OCI-LY1 (cell line): ENCODE results near the gene HOXB13.

ENCODE experiments used
- H2AFZ ChIP-seq: fragments of 200-600 bp; sonication (generic), shearing (Covaris generic); 2 replicates; pipeline ENCODE4 v1.6.0; 2014; ENCODE audit warnings: antibody characterized with exemption, mild to moderate bottlenecking, low read length
- H3F3A ChIP-seq: fragments of 200-600 bp; sonication (generic), shearing (Covaris generic); 2 replicates; pipeline ENCODE4 v1.6.0; 2014; ENCODE audit warnings: mild to moderate bottlenecking, antibody characterized with exemption, low read length, moderate library complexity; ENCODE audit not compliant: insufficient read depth
- H3K27ac ChIP-seq: fragments of 200-600 bp; sonication (generic); 2 replicates; pipeline ENCODE4 v1.5.1; 2014; ENCODE audit warnings: low read length, mixed run types, mild to moderate bottlenecking, low read depth; ENCODE audit not compliant: poor library complexity, severe bottlenecking
- H3K27me3 ChIP-seq: fragments of 200-600 bp; sonication (generic); 2 replicates; pipeline ENCODE4 v1.6.0; 2014; ENCODE audit warnings: antibody characterized with exemption, mild to moderate bottlenecking, low read length, moderate library complexity; ENCODE audit not compliant: insufficient read depth
- H3K36me3 ChIP-seq: fragments of 200-600 bp; sonication (generic); 2 replicates; pipeline ENCODE4 v1.6.1; 2014; ENCODE audit warnings: mild to moderate bottlenecking, antibody characterized with exemption, low read length, moderate library complexity, mixed read lengths; ENCODE audit not compliant: insufficient read depth
- H3K4me1 ChIP-seq: fragments of 200-600 bp; sonication (generic); 2 replicates; pipeline ENCODE4 v1.5.1; 2014; ENCODE audit warnings: mild to moderate bottlenecking, low read length, moderate library complexity; ENCODE audit not compliant: insufficient read depth, severe bottlenecking
- H3K4me2 ChIP-seq: fragments of 200-600 bp; sonication (generic), shearing (Covaris generic); 2 replicates; pipeline ENCODE4 v1.6.1; 2014; ENCODE audit warnings: low read length
- H3K4me3 ChIP-seq: fragments of 200-600 bp; sonication (generic); 2 replicates; pipeline ENCODE4 v1.5.1; 2014; ENCODE audit warnings: low read length, low read depth, mild to moderate bottlenecking, mixed read lengths; ENCODE audit not compliant: poor library complexity, severe bottlenecking
- H3K79me2 ChIP-seq: fragments of 200-600 bp; shearing (Covaris generic); 2 replicates; pipeline ENCODE4 v1.6.1; 2016; ENCODE audit warnings: mixed run types, low read length, mixed read lengths; ENCODE audit not compliant: insufficient read depth
- H3K9ac ChIP-seq: fragments of 200-600 bp; sonication (generic), shearing (Covaris generic); 2 replicates; pipeline ENCODE4 v1.6.1; 2014; ENCODE audit warnings: mild to moderate bottlenecking, low read length, mixed read lengths
- H3K9me2 ChIP-seq: fragments of 200-600 bp; sonication (generic), shearing (Covaris generic); 2 replicates; pipeline ENCODE4 v1.6.1; 2014; ENCODE audit warnings: low read depth, mild to moderate bottlenecking, low read length, mixed read lengths
- H3K9me3 ChIP-seq: fragments of 200-600 bp; shearing (Covaris generic); 2 replicates; pipeline ENCODE4 v1.6.1; 2014; ENCODE audit warnings: low read length, mixed read lengths
- H4K20me1 ChIP-seq: fragments of 200-600 bp; sonication (generic), shearing (Covaris generic); 2 replicates; pipeline ENCODE4 v1.6.0; 2016; ENCODE audit warnings: mild to moderate bottlenecking, low read length; ENCODE audit not compliant: insufficient read depth
- CTCF ChIP-seq: fragments of 200-600 bp; sonication (generic), shearing (Covaris generic); IDR thresholded peaks from 2 replicates; pipeline ENCODE4 v1.5.1; 2017; ENCODE audit warnings: mild to moderate bottlenecking, antibody characterized with exemption, low read length, moderate library complexity, mixed read lengths
- EZH2 ChIP-seq: fragments of 200-600 bp; sonication (generic), shearing (Covaris generic); IDR thresholded peaks from 2 replicates; pipeline ENCODE4 v1.8.0; 2017; ENCODE audit warnings: borderline replicate concordance, mixed run types, mild to moderate bottlenecking, antibody characterized with exemption, low read length, moderate library complexity, mixed read lengths

Gene HOXB13

GRCh38 chr17:48745381-48746275 is 17.1 kb upstream of the HOXB13 start:
- Histone ChIP-seq H3F3A (no peaks in the 10 kb centered on the region), H3K9me3 (no peaks in the 10 kb centered on the region), H3K79me2 (no peaks in the 10 kb centered on the region), H3K36me3 (no peaks in the 10 kb centered on the region), H2AFZ (no peak overlapping the region), H4K20me1 (no peaks in the 10 kb centered on the region), H3K4me1 (no peaks in the 10 kb centered on the region), H3K4me3 (no peak overlapping the region), H3K27ac (no peak overlapping the region), H3K27me3 (no peaks in the 10 kb centered on the region), H3K9ac (no peak overlapping the region), H3K4me2 (no peak overlapping the region), H3K9me2 (no peaks in the 10 kb centered on the region)
- TF ChIP-seq CTCF = no peak
- TF ChIP-seq EZH2 = no peak

- Histone ChIP-seq H3K9me2 (no peaks in the 10 kb centered on the region), H3F3A (no peaks in the 10 kb centered on the region), H3K79me2 (no peaks in the 10 kb centered on the region), H4K20me1 (no peaks in the 10 kb centered on the region), H3K4me3 (no peak overlapping the region), H3K4me2 (no peak overlapping the region), H3K27me3 (no peaks in the 10 kb centered on the region), H3K9ac (no peak overlapping the region), H2AFZ (no peak overlapping the region), H3K36me3 (no peaks in the 10 kb centered on the region), H3K4me1 (no peaks in the 10 kb centered on the region), H3K9me3 (no peaks in the 10 kb centered on the region), H3K27ac (no peak overlapping the region)
- TF ChIP-seq CTCF (no peak), EZH2 (no peak)
These were observed 12.0 kb upstream of the HOXB13 start for GRCh38 chr17:48740537-48740936.

GRCh38 chr17:48738803-48739526 is 10.4 kb upstream of the HOXB13 start:
- no peak overlapping the region for H2AFZ ChIP-seq
- H4K20me1 ChIP-seq = no peaks in the 10 kb centered on the region

More at GRCh38 chr17:48738803-48739526, 10.4 kb upstream of the HOXB13 start:
- Histone ChIP-seq H3K4me2 (no peak overlapping the region), H3K4me3 (no peak overlapping the region), H3K27ac (no peak overlapping the region), H3K36me3 (no peaks in the 10 kb centered on the region), H3K79me2 (no peaks in the 10 kb centered on the region), H3K9ac (no peak overlapping the region), H3K9me3 (no peaks in the 10 kb centered on the region), H3K4me1 (no peaks in the 10 kb centered on the region), H3K9me2 (no peaks in the 10 kb centered on the region), H3F3A (no peaks in the 10 kb centered on the region), H3K27me3 (peaks cover 5% of the 10 kb centered on the region; the same call in 1 of the 2 replicates)
- TF ChIP-seq CTCF = no peak
- TF ChIP-seq EZH2 = no peak
